GF-D8 (cell line): Measurements from ENCODE around the gene DDX1.

ENCODE experiments used
- DNase-seq: peaks from one replicate; lab custom pipeline; 2025; lab: John Stamatoyannopoulos, UW

Gene DDX1

DNA sequence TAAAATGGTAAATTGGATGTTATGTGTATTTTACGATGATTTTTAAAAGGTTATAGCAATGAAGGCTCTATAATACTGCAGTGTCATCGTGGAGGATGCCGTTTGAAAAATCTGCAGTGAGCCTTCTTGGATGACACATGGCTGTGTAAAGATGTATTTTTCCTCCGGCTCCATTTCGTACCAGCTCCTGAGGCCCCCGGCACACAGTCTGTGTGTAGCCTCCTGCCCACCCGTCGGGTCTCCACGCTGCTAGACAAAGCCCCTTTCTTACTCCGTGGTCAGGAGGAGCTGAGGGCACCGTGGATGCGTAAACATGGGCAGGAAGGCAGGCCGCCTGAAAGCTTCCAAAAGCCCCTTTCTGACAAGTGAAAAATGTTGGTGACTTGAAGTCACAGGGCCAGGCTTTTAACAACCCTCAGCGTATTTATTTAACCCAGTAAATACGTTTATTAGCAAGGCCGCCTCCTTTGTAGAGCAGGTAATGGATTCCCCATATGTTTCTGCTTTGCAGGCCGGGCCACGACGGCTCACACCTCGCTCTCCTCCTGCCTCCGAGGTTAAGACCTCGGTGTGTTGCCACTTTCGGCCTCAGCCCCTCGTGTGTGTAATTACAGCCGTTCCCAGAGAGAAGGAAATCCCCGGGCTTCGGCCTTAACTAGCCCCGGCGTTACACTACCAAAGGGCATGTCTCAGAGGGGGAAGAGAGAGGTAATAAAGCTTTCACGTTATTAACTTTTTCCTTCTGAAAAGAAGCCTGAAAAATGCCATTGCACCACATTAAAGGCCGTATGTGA, 72.8 kb downstream of the DDX1 start:
- no peak for DNase-seq

DNA sequence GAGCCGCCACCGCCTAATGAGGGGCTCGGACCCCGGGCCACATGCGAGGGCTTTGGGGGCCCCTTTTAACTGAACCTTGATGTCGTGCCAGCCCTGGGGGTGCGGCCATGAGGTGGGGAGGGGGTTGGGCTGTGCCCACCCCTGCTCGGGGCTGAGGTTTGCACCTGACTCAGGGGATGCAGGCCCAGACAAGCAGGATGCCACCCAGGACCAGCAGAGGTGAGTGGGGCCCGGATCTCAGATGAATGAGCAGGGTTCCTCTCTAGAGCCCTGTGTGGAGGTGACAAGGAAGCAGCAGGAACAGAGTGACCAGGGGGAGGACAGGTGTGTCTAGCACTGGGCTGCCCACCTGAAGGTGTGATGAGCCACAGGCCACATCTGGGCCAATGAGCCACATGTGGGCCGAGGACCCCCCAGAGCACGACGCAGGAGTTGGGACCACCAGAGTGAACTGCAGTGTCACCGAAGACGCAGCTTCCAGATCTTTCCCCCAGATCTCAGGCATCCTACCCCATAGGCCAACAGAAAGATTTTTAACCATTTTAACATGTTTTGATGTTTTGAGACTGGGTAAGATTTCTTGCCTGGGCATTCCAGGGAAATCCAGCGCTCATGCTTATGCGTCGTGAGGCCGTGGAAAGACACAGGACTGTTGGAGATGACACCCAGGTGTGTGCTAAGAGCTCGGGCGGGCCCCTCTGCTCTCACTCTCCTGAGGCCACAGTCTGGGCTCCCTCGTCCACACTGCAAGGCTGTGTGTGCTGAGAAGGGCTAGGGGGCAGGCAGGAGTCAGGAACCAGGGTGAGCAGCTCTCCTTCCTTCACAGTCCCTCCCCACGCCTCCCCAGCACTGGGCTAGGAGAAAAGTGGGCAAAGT, 73.6 kb downstream of the DDX1 start:
- DNase-seq = no peak

DNA sequence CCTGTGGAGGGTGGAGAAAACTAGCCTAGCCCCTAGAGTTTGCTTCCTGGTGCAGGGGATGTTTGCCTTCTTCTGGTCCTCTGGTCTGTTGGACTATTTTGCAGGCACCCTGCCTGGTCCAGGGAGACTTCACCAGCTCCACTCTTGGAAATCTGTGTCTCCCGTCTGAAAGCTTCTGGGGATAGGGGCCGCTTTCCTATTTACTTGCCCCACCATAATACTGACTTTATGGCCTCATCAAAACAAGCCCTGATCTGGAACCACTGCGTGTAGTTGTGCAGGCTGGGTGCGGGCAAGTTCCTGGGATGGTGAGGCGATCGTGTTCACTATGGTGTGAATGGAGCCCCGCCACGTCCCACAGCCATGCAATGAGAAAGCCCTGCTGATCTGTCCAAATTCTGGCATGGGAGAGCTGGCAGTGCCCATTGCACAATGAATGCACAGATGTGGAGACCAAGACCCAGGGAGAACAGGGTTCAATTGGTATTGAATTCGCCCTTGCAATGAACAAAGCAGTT, 74.3 kb downstream of the DDX1 start:
- no peak for DNase-seq

DNA sequence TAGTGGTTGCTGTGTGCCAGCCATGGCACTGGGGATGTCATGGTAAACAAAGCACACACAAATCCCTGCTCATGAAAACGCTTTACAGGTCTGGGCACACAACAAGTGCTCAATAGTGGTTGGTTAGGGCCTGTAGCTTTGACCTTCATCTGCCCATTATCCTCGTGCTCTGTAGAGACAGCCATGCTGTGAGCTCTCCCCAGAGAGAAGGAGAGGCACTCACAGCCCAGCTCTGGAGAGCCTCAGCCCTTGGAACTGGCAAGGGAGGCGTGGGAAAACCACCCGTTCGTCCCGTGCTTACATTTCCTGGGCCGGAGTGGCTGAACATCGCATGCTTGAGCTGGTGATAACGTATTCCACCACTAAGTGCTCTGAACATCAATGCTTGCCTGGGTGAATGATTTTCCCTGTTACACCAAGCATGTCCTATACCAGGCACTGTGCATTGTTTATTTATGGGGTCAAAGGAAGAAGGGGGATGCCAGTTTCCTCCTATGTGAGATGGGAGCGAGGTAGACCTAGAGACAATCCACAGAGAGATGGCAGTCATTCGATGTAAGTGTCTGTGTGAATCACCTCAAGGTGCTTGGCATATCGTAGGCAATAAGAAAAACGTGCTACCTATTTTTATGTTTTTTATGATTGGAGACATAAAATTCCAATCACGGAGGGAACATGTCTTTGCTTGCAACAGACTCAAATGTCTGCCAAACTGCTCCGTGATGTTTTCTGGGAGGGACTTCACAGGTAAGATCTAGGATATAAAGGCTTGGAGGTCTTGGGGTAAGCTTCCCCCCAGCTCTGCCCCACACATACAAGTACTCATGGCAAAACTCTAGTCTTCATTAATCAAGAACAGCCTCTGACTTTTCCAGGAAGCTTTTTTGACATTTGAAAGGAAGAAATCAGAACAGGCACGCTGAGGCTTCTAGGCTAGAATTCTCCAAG, 75.5 kb downstream of the DDX1 start:
- DNase-seq = no peak

DNA sequence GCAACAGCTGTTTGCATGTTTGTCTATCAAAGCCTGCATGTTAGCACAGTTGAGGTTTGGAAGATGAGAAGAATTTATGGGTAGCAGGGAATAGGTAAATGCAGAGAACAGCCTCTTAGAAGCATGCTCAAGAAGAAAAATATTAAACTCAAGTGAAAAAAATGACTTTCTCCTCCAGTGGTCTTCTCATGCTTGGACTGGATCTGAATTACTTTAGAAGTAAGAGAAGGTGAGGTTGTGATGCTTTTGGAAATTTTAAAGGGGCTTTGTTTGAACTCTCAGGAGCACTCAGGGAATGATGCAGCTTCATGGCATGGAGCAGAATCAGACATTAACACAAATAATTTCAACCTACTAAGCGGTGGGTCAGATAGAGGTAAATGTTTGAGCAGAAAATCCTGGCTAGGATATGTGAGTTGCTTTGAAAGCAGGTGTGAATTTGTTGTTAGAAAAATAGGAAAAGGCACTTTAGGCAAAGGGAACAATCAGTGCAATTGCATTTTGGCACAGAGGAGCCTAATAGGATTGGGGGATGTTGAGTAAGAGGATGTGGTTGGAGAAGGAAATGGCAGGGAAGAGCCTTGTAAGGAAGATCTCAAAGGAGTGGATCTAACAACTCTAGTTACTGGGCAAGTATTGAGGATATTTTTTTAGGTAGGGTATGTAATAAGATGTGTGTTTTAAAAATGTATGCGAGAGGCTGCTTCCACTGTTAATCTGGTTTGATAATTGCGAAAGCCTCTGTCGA, 76.3 kb downstream of the DDX1 start:
- DNase-seq = no peak

DNA sequence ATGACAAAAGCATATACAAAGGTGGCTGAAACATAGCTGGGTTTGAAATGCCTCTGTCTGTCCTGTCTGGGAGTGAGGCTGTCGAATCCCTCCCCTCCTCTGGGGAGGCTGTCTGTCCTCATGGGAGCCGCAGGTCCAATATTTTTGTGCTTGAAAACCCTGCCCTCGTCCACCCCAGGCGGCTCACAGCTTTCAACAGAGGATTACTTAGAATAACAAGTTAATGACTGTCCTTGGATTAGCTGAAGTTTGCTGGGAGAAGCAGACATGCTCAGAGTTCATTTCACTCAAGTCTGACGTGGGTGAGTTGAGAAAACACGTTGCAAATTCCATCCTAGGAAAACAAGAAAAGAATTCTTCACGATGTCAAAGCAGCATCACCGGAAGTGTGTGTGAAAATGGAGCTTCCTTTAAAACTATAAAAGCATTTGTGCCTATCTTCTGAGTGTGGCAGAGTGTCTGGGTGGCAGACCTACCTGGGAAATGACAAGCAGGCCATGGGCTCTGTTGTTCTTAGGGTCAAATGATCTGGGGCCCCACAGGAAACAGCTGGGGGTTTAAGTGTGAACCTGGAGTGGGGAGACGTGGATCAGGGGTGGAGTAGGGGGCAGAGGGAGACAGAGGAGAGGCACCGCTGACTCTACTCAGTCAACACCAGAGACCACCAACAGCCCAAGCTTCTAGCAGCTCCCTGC, 77.1 kb downstream of the DDX1 start:
- no peak for DNase-seq

DNA sequence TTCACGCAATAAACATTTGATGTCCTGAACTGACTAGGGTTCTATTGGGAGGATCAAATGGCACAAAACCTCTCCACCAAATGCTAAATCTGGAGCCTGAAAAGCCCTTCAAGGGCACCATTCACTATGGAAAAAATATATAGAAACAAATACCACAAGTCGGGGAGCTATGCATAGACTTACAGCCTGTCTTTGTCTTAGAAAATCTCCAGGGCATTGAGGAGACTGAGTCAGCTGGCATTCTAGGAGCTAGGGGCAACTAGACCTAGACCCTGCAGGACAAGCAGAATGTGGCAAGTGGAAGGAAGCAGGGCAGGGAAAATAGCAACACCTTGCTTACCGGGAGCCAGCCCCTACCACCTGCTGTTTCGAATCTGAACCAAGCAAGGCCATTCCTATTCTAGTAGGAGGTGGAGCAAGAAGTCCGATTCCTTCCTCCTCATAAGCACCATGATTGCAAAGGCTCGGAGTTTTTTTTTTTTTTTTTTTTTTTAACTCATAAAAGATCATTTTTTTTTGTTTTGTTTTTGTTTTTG, 77.8 kb downstream of the DDX1 start:
- no peak for DNase-seq

DNA sequence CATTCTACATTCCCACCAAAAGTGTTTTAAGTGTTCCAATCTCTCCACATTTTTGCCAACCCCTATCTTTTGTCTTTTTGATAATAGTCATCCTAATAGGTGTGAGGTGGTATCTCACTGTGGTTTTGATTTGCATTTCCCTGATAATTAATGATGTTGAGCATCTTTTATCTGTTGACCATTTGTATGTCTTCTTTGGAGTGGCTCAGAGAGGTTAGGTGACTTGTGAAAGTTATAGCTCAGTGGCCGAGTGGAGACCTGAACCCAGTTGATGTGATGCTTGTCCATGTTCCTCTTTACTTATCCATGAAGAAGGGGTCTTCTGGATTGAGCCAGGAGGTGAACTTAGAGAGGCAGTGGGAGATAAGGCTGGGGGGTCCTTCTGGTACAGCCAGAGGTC, 78.8 kb downstream of the DDX1 start:
- no peak for DNase-seq

DNA sequence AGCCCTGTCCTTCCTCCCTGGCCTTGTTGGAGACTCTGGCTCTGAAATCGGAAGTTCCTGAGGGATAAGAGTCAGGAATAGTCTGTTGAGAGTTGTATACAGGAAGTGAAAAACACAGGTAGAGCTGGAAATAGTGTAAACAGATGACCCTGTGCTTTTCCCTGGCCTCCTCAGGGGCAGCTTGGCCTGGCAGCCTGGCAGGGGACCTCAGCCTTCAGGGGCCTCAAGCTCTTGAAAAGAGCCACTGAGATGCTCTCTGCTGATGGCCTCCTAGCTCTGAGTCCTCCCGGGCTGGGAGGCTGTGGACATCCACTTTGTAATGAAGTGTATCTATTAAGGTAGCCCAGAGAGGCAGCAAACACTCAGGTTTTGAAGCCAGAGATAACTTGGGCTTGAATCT, 79.3 kb downstream of the DDX1 start:
- no peak for DNase-seq

DNA sequence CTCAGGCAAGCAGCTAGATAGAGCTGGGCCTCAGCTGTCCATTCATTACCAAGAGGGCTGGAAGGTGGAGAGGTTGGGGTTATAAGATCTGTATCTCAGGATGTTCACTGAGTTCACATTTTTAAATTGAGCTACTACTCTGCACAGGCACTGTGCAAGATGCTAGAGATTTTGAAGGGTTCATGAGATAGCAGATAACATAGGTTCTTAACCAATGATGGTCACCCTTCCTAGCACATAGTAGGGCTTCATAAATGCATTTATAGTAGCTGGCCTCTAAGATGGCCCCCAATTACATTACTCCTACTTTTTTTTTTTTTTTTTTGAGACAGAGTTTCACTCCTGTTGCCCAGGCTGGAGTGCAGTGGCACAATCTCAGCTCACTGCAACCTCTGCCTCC, 79.7 kb downstream of the DDX1 start:
- no peak for DNase-seq

DNA sequence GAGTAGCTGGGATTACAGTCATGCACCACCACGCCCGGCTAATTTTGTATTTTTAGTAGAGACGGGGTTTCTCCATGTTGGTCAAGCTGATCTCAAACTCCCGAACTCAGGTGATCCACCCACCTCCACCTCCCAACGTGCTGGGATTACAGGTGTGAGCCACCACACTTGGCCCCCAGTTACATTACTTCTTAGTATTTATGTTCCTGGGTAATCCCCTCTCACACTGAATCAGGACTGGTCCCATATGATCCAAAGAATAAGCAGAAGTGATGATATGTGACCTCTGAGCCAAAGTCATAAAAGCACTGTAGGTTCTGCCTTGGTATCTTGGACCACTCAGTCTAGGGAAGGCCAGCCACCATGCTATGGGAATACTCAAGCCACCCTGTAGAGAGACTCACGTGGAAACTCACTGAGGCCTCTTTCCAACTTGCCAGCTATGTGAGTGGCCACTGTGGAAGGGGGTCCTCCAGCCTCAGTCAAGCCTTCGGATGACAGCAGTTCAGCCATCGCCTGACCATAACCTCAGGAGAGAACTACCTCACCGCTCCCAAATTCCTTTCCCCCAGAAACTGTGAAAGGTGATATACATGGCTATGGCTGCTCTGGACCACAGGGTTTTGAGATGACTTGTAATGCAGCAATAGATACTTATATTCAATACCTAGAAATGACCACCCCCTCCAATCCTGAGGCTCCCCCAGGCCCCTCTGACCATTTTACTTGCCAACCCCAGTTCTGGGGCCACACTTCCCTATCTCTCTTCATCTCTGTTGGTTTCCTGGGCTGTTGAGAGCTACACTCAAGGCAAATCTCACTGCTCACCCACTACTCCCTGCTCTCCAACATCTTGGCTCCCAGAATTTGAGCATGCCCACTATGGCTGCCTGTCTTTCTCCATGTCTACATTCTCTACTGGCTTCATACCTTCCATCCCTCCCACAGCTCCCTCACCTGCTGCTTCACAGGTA, 80.5 kb downstream of the DDX1 start:
- no peak for DNase-seq

DNA sequence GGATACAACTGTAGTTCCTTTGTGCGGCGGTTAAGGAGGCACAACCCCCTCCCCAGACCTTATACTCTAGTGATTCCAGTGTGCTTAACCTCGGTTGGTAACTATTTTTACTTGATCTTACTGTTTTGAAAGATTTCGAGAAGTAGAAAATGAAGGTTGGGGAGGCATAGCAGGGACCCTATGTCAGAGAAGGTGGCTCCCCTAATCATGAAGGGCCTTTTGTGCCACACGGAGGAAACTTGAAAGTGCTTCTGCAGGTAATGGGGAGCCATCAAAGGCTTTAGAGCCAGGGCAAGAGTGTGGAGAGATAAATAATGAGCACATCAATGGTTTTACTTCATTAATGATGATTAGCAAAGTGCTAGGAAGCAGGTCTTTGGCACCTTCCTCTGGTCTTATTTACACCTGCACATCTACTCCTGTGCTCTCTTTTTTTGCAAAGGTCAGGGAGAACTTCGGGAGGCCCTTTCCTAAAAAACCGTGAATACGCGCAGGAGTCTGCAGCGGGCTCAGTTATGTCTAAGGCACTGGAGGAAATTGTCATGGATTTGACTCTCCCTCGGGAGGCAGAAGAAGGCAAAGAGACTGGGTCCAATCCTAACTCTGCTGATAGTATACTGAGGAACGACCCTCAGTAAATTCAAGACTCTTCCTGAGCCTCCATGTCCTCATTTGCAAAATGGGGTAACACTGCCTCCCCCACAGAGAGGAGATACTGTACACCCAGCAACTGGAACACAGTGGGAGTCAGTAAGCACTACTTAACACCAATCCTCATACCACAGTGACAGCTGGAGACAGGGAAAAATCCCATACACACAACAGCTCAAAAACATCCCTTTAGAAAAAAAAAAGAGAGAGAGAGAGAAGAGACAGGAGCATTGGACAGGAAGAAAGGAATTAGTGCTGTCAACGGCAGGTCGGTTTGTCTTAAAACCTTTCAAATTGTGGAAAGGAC, 81.6 kb downstream of the DDX1 start:
- no peak for DNase-seq

DNA sequence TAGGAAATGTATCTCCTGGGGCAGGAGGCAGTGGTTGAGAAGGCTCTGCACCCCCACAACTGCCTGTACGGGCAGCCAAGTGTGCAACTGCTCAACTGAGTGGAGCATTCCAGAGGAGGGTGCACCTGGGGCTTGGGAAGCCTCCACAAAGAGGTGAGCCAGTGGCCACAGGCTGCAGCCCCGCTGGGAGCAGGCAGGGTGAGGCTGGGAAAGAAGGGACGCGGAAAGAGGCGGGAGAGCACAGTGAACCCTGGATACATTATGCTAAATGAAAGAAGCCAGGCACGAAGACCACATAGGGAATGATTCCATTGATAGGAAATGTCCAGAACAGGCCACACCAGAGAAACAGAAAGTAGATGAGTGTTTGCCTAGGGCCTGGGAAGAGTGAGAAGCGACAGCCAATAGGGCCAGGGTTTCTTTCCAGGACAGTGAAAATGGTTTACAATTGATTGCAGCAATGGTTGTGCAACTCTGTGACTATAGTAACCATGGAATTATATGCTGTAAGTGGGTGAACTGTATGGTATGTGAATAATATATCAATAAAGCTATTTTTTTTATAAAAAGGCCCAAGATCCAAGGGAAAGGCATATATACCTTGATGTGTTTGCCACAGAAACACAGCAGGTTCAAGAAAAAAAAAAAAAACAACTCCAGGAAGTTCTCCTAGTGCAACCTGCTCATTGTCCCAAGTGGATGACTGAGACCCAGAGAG, 82.4 kb downstream of the DDX1 start:
- no peak for DNase-seq

DNA sequence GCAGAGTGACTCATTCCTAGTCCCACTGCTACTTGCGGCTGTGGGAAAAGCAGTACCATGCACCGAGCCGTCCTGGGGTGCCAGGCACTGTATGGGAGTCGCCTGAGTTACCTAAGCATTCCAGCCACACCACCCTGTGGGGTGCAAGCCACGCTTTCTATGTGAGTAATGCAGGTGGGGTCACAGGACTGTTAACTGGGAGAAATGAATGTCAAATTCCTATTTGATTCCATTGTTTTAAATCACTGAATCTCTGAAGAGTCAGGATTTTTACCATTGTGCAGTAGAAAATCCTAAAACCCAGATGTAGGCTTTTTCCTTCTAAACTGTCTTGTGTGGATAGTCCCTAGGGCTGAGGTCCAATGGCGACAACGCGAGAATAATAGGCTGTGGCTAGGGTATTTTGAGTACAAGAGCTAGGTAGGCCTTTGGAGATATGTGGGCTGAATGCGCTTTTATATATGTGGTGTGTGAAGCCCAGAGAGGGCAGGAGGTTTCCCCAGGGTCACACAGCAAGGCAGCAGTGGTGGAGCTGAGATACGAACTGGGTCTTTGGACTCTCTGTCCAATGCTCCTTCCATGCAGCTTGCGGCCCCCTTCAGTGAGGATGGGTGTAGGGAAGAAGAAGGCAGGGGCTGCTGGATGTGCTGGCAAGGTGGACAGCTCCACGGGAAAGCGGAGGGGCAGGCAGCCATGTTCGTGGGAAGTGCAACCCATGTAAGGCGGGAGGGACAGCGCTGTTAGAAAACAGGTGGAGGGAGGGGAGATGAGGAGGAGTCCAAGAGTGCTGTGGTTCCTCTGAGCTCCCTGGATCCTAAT, 83.2 kb downstream of the DDX1 start:
- no peak for DNase-seq

DNA sequence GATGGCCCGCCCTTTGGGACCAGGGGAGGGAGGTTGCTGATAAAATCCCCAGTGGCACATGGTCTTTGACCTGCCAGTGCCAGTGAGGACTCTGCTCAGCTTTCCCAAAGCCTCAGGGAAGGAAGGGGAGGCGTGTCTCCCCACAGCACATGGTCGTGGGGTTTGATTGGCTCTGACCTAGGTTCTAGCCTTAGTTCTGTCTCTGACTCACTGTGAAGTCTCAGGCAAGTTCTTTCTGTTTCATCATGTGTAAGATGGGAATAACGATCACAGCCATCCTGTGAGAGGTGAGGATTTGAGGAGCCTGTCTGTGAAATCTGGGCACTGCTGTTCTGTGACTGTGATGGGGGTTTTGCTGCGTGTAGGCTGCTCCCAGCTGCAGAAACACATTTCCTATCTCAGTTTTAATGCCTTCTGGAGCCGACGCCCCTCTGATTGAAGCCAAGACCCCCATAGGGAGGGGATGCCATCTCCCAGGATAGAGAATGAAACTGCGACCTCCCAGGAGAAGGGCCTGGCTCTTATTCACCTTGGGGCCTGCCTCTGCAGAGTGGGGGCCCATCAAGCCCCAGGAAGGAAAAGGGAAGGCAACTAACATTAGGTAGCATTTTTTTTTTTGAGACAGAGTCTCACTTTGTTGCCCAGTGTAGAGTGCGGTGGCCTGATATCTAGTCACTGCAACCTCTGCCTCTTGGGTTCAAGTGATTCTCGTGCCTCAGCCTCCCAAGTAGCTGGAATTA, 84.0 kb downstream of the DDX1 start:
- DNase-seq = no peak
